Testis (tissue), 3 donors: ENCODE measurements around the gene CFAP53. TPM values are rescaled to one million over a fixed set of nuclear protein-coding genes. Genes with fewer than 3 reads are reported as not detected.
"Not testable (repeated sequence)": the region's sequence is repeated elsewhere in the genome, so short reads cannot be mapped to it uniquely, and the experiment has no call there.

Experiments used
- DNase-seq: peaks from one replicate; pipeline ENCODE4 v3.0.0-alpha.2; 2019
- H3K27ac ChIP-seq, 2 donors: fragments of 200-600 bp; sonication (generic); one replicate each; pipeline ENCODE4 v1.5.1; 2019
- H3K27me3 ChIP-seq: fragments of 200-600 bp; sonication (generic); one replicate; pipeline ENCODE4 v1.5.1; 2019
- H3K36me3 ChIP-seq: fragments of 200-600 bp; sonication (generic); one replicate; pipeline ENCODE4 v1.5.1; 2017; ENCODE audit warnings: low read depth; ENCODE audit errors: missing control alignments
- H3K4me1 ChIP-seq: fragments of 200-600 bp; sonication (generic); one replicate; pipeline ENCODE4 v1.5.1; 2019
- H3K4me3 ChIP-seq, 2 donors: fragments of 200-600 bp; sonication (generic); one replicate each; pipeline ENCODE4 v1.5.1; 2017 to 2019
- H3K9me3 ChIP-seq: fragments of 200-600 bp; sonication (generic); one replicate; pipeline ENCODE4 v1.5.1; 2017
- CTCF ChIP-seq, 3 experiments: fragments of 450-650 bp in 2 of 3; fragments of 200-600 bp in 1 of 3; sonication (generic) in 1 of 3; IDR thresholded peaks; one replicate each; pipeline ENCODE4 v1.5.1; 2016 to 2019; ENCODE audit warnings: antibody characterized with exemption in 3 of 3, mild to moderate bottlenecking in 2 of 3, moderate library complexity in 1 of 3
- POLR2A ChIP-seq: fragments of 450-650 bp; IDR thresholded peaks from one replicate; pipeline ENCODE4 v1.6.1; 2017; ENCODE audit warnings: antibody characterized with exemption, mild to moderate bottlenecking, moderate library complexity
- WGBS, 2 donors: methylation state at CpG; one replicate each; pipeline ENCODE4 v1.1.5; 2018; 5-methylcytosine and 5-hydroxymethylcytosine counted together
- intact Hi-C: fragments of 100-400 bp; cut with DNase I; formaldehyde crosslinking; loops from one replicate; pipeline ENCODE4 v1.15.1; 2023; ENCODE audit warnings: low total_unique reads
- polyA plus RNA-seq: library from polyadenylated mRNA; stranded (reverse); fragments of 350-450 nt; fragmentation: Illumina TruSeq; extraction: RNeasy Lipid Tissue Mini Kit (QIAGEN cat#74804); gene quantifications from one replicate; pipeline ENCODE4 v1.2.3, GENCODE V29; 2014; ENCODE audit warnings: low read depth, low replicate concordance; ENCODE audit not compliant: insufficient read depth
- total RNA-seq, 2 donors: library from RNA; depleted of rRNA; stranded (reverse); fragments of >200 nt; gene quantifications; one replicate each; pipeline ENCODE4 v1.2.3, GENCODE V29; 2016

Gene CFAP53
- total and polyA plus RNA-seq, 3 donors from 2014 or later = 22.7 to 72.8 (median 48.6) TPM

DNA sequence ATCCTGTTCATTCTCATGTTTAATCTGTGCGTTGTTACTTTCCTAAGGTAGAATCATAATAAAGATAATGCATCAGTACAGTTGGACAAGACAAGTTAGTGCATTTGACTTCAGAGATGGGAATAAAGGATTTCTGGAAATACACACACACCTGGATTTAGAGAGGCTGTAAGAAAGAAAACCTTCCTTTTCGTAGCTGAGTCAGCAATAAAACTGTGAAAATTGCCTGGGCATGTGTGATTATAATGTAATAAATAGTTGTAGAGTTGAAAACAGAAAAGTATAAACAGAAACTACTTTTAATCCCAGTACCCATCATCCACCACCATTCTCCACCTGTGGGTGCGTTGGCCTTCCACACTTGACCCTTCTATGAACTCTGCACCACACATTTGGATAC lies 15.4 kb downstream of the CFAP53 start:
- no peaks in the 10 kb centered on the region for H3K27me3 ChIP-seq
- no peaks in the 10 kb centered on the region for H3K4me1 ChIP-seq
- H3K27ac ChIP-seq = no peak overlapping the region
- no peak for TF ChIP-seq CTCF (IDR thresholded peaks at IDR 0.05)
- DNase-seq = no peak
- H3K4me3 ChIP-seq = no peak overlapping the region
- H3K36me3 ChIP-seq = no peaks in the 10 kb centered on the region
- intact Hi-C loops = no loop called here
- H3K9me3 ChIP-seq = no peaks in the 10 kb centered on the region
- WGBS, 2 donors = 87 to 91% methylated on average over 3 of the region's 3 CpGs

DNA sequence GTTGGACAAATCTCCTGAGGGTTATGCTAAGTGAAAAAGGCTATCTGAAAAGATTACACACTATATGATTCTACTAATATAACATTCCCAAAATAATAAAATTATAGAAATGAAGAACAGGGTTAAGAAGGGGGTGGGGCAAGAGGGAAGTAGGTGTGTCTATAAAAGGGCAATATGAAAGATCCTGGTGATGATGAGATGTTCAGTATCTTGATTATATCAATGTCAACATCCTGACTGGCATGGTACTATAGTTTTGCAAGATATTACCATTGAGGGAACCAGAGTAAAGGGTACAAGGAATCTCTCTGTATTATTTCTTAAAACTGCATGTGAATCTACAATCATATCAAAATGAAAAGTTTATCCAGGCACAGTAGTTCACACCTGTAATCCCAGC lies 16.7 kb downstream of the CFAP53 start:
- Histone ChIP-seq H3K36me3 (no peaks in the 10 kb centered on the region), H3K9me3 (no peaks in the 10 kb centered on the region), H3K27ac (no peak overlapping the region), H3K27me3 (no peaks in the 10 kb centered on the region), H3K4me1 (no peaks in the 10 kb centered on the region), H3K4me3 (no peak overlapping the region)
- intact Hi-C loops = no loop called here
- DNase-seq = no peak
- TF ChIP-seq CTCF (IDR thresholded peaks at IDR 0.05) = no peak
- no peak for TF ChIP-seq POLR2A

- H3K36me3 ChIP-seq = no peaks in the 10 kb centered on the region
- H3K9me3 ChIP-seq = no peaks in the 10 kb centered on the region
- no peak overlapping the region for H3K27ac ChIP-seq
- no peaks in the 10 kb centered on the region for H3K27me3 ChIP-seq
- TF ChIP-seq CTCF (IDR thresholded peaks at IDR 0.05) = no peak
- TF ChIP-seq POLR2A = no peak
- no peak overlapping the region for H3K4me3 ChIP-seq
- H3K4me1 ChIP-seq = no peaks in the 10 kb centered on the region
- intact Hi-C loops = no loop called here
- DNase-seq = no peak
These were observed 18.7 kb downstream of the CFAP53 start for GRCh38 chr18:50247561-50247960.

GRCh38 chr18:50241768-50242167 lies 24.5 kb downstream of the CFAP53 start:
- H3K27ac ChIP-seq, H3K4me3 ChIP-seq, intact Hi-C loops, DNase-seq, H3K4me1 ChIP-seq, H3K9me3 ChIP-seq, H3K27me3 ChIP-seq, H3K36me3 ChIP-seq: not testable (repeated sequence)
- WGBS, 2 donors = 73 to 83% methylated on average over 8 of the region's 8 CpGs

DNA sequence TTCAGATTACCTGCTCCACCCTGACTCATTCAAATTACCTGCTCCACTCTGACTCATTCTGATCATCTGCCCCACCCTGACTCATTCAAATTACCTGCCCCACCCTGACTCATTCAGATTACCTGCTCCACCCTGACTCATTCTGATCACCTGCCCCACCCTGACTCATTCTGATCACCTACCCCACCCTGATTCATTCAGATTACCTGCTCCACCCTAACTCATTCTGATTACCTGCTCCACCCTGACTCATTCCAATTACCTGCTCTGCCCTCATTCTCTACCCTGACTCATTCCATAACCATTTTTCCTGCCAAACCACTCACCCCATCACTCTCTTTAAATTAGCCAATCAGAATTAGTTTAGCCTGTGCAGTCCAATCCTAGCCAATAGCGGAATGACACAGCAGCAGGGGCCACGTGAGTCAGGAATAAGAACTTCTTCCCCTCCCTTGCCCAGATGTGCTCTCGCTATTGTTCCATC lies 26.2 kb downstream of the CFAP53 start:
- H3K27ac ChIP-seq = no peak overlapping the region
- no peaks in the 10 kb centered on the region for H3K9me3 ChIP-seq
- intact Hi-C loops = no loop called here
- WGBS, 2 donors = 88 to 93% methylated on average over 3 of the region's 3 CpGs
- H3K4me3 ChIP-seq = no peak overlapping the region
- TF ChIP-seq CTCF (IDR thresholded peaks at IDR 0.05) (no peak), POLR2A (no peak)
- no peaks in the 10 kb centered on the region for H3K4me1 ChIP-seq
- H3K27me3 ChIP-seq = no peaks in the 10 kb centered on the region
- H3K36me3 ChIP-seq = no peaks in the 10 kb centered on the region
- DNase-seq = no peak
